GM18498 (cell line): ENCODE results near the gene ADGRG3.

Experiments used
- ATAC-seq: cut with Tn5 transposase; IDR thresholded peaks from one replicate; pipeline ENCODE4 v1.9.1; 2021; ENCODE audit warnings: mild to moderate bottlenecking, moderate library complexity; ENCODE audit not compliant: unreplicated experiment

Gene ADGRG3

GRCh38 chr16:57630931-57631845 lies 36.9 kb upstream of the ADGRG3 start:
- ATAC-seq: no peak

- no peak for ATAC-seq
Observed at GRCh38 chr16:57632568-57632967, 35.5 kb upstream of the ADGRG3 start.

GRCh38 chr16:57633383-57634064 lies 34.6 kb upstream of the ADGRG3 start:
- ATAC-seq: no peak

- ATAC-seq: no peak
Observed at GRCh38 chr16:57634171-57634570, 33.9 kb upstream of the ADGRG3 start.

DNA sequence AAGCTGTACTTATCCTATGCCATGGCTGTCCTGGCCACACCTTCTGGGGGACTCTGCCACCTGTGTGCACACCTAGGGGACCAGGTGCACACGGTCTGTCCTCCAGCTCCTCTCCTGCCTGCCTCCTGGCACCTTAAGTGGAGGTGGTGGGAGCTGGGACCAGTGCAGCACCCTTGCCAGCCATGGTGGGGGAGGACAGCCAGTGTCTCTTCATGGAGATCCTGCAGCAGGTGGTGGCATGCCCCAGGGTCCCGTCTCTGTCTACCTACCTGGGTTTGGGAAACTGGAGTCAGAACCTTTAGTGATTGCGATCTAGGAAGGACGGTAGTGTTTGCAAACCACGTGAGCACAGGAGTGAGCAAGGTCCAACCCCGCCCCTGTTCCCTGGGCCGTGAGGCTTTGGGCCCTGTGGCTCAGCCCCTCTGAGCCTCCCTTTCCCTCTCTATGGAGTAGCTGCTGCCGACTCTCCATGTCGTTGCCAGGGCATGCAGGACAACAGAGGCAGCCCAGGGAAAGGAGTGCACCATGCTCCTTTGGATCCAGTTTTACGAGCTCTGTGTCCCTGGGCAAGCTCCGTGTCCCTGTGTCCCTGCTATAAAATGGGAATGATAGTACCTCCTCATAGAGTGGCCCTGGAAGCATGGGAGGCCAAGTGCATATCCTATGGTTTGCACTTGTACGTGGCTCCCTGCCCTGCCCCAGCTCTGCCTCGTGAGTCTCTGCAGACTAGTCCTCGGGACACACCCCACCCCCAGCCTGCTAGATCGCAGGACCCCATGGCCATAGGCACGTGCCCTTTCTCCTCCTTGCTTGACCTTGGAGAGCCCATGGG lies 32.6 kb upstream of the ADGRG3 start:
- no peak for ATAC-seq

DNA sequence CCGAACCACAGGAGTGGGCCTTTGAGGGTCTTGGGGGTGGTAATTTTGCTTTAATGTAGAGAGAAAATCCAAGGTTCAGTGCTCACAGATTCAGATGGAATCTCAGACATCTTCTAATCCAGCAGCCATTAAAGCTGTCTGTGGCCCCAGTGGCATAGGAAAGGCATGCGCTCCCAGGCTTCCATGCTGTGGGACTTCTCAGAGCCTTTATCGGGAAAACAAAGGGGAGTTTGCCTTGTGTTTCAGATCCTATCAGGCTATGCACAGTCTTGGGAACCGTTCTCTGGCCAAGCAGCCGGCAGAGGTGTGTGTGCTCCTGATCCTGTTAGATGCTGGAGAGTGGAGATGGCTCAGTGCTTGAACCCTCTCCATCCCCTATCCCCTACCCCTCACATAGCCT lies 31.9 kb upstream of the ADGRG3 start:
- ATAC-seq: no peak

- no peak for ATAC-seq
Observed at GRCh38 chr16:57637020-57637419, 31.1 kb upstream of the ADGRG3 start.

GRCh38 chr16:57637424-57637823 lies 30.7 kb upstream of the ADGRG3 start:
- no peak for ATAC-seq

DNA sequence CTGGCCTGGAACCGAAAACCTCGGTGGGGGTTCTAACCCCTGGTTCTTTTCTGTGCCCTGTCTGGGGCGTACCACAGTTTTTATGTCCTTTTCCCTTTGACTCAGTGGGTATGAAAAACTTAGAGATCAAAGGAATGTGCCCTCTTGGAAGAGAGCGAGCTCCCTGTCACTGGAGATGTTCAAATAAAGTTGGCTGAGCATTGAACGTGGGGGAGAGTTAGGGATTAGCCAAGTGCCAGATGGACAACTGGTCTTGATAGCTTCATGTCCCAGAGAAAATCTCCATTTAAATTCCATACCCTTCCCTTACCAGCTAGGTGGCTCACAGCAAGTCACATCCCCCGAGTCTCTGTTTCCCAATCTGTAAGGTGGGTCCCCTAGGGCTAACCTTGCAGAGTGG lies 30.1 kb upstream of the ADGRG3 start:
- no peak for ATAC-seq

DNA sequence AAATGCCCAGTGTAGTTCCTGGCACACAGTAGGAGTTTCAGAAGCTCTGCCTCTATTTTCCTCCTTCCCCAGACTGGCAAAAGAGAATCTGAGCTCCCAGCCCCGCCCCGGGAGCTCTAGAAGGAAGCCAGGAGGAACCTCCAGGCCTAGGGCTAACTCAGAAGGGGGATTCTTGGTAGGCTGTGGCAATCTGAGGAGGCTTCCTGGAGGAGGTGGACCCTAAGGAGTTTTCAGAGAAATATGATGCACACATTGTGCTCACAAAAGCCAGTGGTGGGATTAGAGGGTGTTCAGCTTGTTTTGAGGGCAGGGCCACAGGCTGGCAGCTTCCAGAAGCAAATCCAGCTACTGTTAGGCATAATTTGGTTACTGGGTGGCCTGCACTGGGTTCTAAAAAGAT lies 29.7 kb upstream of the ADGRG3 start:
- ATAC-seq: no peak

GRCh38 chr16:57639172-57639887 lies 28.8 kb upstream of the ADGRG3 start:
- no peak for ATAC-seq

GRCh38 chr16:57640185-57640584 lies 27.9 kb upstream of the ADGRG3 start:
- no peak for ATAC-seq

GRCh38 chr16:57640612-57641011 lies 27.5 kb upstream of the ADGRG3 start:
- ATAC-seq: no peak

GRCh38 chr16:57642160-57643135 lies 25.7 kb upstream of the ADGRG3 start:
- ATAC-seq: no peak

- no peak for ATAC-seq
Observed at GRCh38 chr16:57643147-57643874, 24.8 kb upstream of the ADGRG3 start.

DNA sequence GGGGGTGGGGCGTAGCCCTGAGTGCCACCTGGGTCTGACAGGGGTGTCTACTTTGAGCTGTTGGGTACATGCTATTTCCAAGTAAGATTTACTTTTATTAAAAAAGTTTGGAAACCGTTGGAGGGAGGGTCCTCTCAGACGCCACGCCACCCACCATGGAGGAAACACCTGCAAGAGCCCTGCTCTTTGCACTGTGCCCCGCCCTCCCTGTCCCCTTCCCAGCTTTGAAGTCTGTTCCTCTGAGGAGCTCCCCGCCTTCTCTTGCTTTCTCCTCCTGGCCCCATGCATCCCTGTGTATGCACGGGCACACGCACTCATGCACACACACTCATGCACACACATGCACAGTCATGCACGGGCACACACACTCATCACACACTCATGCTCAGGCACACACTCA lies 24.2 kb upstream of the ADGRG3 start:
- ATAC-seq: no peak

DNA sequence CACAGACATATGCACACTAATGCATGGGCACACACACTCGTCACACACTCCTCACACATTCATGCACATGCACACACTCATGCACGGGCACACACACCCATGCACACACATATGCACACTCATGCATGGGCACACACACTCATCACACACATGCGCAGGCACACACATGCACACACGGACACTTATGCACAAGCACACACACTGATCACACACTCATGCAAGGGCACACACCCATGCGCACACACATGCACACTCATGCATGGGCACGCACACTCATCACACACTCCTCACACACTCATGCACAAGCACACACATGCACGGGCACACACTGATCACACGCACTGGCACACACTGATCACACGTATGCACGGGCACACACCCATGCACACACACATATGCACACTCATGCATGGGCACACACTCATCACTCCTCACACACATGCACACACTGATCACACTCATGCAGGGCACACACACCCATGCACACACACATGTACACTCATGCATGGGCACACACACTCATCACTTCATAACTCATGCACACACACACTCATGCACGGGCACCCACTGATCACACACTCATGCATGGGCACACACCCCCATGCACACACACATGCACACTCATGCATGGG lies 23.6 kb upstream of the ADGRG3 start:
- ATAC-seq: no peak

GRCh38 chr16:57645169-57645568 lies 22.9 kb upstream of the ADGRG3 start:
- no peak for ATAC-seq
